ENCODE measurements around the gene MYO1F.

DNA sequence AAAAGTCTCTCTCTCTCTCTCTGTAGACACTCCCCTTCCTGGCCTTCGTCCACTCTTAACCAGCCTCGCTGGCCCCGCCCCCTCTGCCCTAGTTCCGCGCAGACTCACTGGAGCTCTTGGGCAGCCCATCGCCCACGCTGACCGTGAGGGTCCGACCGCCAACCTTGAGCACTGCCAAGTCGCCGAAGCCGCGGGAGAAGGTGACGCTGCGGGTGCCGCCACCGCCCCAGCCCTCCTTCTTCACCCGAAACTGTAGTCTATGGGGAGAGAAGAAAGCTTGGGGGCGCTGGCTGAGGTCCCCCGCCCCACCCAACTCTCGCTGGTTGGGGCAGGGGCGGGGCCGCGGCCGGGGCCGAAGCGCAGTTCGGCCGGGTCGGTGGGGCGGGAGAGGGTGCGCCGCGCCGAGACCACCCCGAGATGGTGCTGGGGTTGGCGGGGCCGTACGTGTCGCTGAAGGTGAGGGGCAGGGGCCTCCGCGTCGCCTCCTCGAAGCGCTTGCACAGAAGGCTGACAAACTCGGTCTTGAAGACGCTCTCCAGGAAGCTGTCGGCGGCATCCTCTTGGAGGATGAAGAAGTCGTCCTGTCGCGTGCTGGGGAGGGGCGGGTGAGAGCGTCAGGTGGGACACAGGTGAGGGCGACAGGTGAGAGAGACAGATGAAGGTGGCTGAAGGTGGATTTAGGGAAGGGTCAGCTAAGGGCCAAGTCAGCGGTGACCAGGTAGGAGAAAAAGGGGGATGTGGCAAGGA, 50.7 kb downstream of the MYO1F start:
- TF ChIP-seq CTCF (IDR thresholded peaks at IDR 0.05) = no peak
- TF ChIP-seq JUNB (IDR thresholded peaks at IDR 0.05) = no peak
- no peak for TF ChIP-seq ZFP36 (IDR thresholded peaks at IDR 0.05; ENCODE audit: borderline replicate concordance, partially characterized antibody)

All from A549 (cell line).